ELF-1 (cell line): Measurements from ENCODE around the gene TEX26.
A peak's percentile ranks its signal among the peaks of the same experiment; 100 is the strongest.
"Not testable (repeated sequence)": the region's sequence is repeated elsewhere in the genome, so short reads cannot be mapped to it uniquely, and the experiment has no call there.

Source experiments
- DNase-seq: peaks from one replicate; pipeline ENCODE4 v3.0.0-alpha.2; 2016; ENCODE audit warnings: low read depth, low spot score

Gene TEX26

GRCh38 chr13:30918662-30919405, 13.6 kb upstream of the TEX26 start:
- DNase-seq, result no peak

DNA sequence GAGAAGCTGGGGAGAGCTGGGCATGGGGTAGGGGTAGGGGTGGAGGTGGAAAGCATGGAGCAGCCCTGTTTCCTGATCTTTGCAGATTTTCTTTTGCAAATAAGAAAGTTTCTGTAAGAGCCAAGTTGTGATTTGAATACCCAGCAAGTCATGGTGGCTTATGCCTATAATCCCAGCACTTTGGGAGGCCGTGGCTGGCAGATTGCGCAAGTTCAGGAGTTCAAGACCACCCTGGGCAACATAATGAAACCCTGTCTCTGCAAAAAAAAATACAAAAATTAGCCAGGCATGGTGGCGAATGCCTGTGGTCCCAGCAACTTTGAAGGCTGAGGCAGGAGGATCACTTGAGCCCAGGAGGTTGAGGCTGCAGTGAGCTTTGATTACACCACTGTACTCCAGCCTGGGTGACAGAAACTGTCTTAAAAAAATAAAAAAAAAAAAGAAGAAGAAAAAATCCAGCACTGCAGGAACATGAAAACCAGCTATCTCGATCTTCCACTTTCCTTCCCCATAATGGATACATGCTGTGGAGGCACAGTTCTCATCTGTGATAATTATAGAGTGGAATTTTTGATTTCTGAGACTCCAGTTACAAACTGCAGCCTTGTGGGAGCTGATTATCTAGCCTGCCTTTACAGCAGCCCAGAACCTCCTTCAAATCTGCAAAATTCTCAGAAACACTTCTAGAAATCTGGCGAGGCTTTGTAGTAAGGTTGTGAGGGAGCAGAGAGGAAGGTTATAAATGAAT, 12.1 kb upstream of the TEX26 start:
- DNase-seq, result no peak

GRCh38 chr13:30923418-30923817, 9.0 kb upstream of the TEX26 start:
- no peak for DNase-seq

- no peak for DNase-seq
Observed at GRCh38 chr13:30924721-30925120, 7.7 kb upstream of the TEX26 start.

DNA sequence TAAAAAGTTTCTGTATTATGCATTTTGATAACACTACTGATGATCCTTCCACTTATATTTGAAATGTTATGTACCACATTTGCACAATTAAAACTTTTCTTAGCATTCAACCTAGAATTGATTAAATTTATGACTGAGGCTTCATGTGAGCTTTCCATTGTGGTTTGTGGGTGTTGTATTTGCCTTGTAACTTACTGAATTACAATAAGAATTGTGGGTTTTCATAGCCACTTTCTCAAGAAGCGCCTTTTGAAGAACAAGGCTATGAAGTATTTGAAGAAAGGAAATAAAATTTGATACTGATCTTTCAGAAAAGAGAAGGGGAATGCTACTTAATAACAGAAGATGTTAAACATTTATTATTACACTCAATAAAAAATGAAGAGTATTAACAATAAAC, 7.0 kb upstream of the TEX26 start:
- no peak for DNase-seq

DNA sequence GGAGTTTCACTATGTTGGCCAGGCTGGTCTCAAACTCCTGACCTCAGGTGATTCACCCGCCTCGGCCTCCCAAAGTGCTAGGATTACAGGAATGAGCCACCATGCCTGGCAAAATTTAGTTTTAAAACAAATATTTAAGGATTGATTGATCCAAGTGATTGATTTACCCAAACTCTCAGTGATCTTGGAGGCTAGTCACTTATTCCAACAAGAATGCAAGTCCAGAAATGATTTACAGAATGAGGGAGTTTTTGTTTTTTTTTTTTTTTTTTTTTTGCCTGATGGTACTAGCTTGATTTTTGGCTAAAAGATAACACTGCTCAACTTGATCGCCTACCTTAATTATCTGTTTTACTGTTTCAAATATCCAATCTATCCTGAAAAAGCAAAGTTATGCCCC, 5.7 kb upstream of the TEX26 start:
- no peak for DNase-seq

DNA sequence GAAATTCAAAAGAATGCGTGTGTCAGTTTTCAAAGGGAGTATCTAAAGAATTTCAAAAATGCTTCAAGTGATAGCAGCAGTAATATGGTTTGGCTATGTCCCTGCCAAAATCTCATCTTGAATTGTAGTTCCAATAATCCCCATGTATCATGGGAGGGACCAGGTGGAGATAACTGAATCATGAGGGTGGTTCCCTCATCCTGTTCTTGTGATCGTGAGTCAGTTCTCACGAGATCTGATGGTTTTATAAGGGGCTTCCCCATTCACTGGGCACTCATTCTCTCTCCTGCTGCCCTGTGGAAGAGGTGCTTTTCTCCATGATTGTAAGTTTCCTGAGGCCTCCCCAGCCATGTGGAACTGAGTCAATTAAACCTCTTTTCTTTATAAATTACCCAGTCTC, 5.3 kb upstream of the TEX26 start:
- DNase-seq, result not testable (repeated sequence)

DNA sequence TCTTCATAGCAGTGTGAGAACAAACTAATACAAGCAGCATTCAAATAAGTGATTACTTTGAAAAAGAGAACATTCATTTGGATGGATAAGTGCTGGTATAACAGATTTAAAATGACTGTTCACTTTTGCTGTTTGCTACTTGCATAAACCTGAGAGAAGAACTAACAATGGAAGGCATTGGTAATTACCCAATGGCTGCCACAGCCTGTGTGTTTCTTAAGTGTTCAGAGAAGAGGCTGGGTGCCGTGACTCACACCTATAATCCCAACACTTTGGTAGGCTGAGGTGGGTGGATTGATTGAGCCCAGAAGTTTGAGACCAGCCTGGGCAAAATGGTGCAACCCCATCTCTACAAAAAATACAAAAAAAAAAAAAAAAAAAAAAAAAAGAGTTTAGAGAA, 4.9 kb upstream of the TEX26 start:
- no peak for DNase-seq

DNA sequence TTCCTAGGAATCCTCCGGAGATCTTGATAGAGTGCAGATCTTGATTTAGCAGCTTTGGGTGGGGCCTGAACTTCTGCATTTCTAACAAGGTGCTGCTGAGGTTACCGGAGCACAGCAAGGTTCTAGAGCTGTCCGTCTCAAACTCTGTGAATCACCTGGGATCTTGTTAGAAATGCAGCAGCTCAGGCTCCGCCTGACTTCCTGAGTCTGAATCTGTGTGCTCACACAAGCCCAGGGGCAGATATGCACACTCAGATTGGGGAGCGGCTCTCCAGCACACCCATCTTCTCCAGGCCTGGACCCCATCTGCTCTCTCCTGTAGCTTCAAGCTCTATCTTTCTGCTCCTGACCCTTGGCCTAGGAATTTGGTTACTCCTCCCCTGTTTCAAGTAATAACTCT, 3.5 kb upstream of the TEX26 start:
- peak; percentile 34 for DNase-seq

DNA sequence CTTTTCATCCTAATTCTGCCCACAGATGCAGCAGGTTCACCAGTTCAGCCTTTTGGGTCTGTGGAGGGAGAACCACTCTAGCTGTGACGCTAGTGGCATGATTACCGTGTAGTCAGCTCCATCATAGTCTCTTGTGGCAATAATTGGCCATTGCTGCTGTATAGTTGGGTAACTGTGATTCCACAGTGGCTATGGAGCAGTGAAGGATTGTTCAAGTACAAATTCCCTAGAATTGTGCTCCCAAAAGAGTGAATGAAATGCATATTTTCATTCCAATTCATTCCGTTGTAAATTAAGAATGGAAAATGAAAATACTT, 856 bp downstream of the TEX26 start:
- DNase-seq, result no peak

DNA sequence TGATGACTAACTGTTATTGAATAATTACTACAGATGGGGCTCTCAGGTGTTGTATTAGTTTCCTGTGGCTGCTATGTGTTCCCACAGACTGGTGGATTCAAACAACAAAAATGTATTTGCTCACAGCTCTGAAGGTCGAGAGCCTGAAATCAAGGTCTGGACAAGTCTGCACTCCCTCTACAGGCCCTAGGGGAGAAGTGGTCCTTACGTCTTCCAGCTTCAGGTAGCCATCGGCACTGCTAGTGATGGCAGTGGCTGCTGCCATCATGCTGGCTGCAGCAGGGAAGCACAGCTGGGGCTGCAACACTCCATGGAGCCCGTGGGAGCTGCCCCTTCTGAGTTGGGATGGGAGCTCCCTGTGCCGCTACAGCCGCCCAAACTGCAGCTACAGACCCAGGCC, 1.9 kb downstream of the TEX26 start:
- peak; percentile 37 for DNase-seq

DNA sequence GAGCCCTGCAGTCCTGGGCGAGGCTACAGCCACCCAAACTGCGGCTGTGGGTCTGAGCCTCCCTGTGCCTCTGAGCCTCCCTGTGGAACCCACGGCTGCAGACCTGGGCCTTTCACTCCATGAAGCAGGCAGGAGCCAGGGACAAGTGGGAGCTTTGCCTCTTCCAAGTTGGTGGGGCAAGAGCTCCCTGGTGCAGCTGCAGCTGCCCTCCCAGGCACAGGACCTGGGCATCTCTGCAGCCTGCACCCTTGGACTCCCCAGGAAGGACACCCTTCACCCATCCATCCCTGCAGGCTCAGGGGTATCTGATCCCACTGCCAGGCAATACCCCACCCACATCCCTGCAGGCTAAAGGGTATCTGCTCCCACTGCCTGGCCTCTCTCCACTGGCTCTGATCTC, 2.3 kb downstream of the TEX26 start:
- no peak for DNase-seq

DNA sequence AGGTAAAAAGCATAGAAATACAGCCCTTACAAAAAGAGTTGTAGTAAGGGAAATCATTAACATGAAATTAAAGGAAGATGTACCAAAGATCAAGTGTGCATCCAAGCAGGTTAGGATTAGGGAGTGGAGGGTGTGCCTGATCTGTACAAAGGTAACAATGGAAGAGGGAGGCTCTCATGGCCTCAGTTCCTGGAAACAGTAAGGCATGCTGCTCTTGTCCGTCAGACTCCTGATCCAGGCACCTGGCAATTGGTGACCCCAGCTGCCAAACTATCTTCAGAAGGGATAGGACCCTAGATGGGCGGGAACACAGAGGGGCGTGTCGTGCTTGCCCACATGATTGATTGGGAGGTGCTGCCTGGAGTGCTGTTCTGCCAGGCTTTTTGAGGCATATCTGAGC, 4.5 kb downstream of the TEX26 start:
- no peak for DNase-seq

DNA sequence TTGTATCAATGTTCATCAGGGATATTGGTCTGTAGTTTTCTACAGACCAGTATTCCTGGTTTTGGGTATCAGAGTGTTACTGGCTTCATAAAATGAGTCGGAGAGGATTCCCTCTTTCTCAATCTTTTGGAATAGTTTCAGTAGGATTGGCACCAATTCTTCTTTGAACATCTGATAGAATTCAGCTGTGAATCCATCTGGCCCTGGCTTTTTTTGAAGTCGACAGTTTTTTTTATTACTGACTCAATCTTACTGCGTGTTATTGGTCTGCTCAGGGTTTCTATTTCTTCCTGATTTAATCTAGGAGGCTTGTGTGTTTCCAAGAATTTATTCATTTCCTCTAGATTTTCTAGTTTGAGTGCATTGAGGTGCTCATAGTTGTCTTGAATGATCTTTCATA, 11.4 kb downstream of the TEX26 start:
- no peak for DNase-seq

DNA sequence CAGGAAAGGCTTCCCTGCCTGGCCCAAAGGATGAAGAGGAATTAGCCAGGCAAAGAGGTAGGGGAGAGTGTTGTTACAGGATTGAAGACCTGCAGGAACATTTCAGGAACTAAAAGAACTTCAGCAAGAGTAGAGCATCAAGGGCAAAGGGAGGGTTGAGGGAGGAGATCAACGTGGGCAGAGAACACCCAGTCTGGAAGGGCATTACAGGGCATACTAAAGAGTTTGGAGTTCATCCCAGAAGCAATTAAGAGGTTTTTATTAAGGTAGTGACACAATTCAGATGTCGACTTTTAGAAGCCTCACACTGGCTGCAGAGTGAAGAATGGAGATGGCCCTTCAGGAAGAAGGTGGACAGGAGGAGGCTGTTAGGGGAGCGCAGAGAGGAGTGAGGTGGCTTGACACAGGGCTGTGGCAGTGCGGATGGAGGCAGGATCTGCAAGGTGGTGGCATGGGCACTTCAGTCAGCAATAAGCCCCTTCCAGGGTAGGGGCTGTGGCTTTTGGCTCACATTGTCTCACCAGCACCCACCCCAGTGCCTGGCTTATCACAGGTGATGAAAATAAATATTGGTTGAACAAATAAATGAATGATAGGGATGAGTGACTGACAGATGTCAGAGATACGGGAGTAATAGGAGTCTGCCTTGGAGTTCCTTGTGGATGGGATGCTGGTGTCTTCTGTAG, 24.9 kb downstream of the TEX26 start:
- no peak for DNase-seq

- DNase-seq, result no peak
Observed at GRCh38 chr13:30959678-30960077, 27.2 kb downstream of the TEX26 start.

DNA sequence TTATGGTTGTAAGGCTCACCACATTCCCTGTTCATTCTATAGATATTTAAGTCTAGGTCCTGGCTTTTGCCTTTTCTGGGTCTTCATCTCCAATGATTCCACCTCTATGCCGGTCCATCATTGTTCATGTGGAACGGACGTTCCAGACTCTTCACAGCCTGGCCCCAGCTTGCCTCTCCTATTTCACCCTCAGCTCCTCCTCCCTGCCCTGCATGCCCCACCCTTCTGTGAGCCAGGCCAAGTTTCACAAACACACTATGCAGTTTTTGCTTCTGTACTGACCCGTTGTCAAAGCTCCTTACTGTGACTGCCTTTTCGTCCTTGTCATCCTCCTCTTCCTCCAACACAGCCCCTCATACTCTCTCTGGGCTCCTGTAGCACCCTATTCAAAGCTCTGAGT, 31.3 kb downstream of the TEX26 start:
- no peak for DNase-seq

DNA sequence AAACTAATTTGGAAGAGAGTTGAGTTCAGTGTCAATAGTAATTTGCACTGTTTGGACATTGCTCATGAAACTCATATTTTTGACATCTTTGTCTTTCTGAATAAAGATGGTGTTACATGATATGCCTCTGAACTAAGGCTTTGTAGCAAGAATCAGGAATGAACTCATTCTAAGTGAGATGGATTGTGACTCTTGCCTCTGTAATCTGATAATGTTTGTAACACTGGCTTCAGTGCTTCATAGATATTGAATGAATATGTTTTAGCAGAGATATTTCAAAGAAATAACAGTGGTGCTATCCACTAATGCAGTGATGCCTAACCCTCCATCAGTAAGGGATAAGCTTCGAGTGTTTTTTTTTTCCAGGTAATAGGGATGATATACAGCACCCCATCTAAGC, 32.9 kb downstream of the TEX26 start:
- DNase-seq, result no peak

GRCh38 chr13:30966101-30966500, 33.6 kb downstream of the TEX26 start:
- no peak for DNase-seq

- no peak for DNase-seq
Observed at GRCh38 chr13:30968846-30969245, 36.4 kb downstream of the TEX26 start.

GRCh38 chr13:30971575-30971974, 39.1 kb downstream of the TEX26 start:
- no peak for DNase-seq

- DNase-seq, result no peak
Observed at GRCh38 chr13:30972888-30973377, 40.5 kb downstream of the TEX26 start.

- no peak for DNase-seq
Observed at GRCh38 chr13:30974350-30974749, 41.9 kb downstream of the TEX26 start.
